HG02759 (cell line): Measurements from ENCODE around the gene VPS37D.
A peak's percentile ranks its signal among the peaks of the same experiment; 100 is the strongest.

Source experiments
- ATAC-seq: cut with Tn5 transposase; IDR thresholded peaks from one replicate; pipeline ENCODE4 v1.9.1; 2021; ENCODE audit warnings: mild to moderate bottlenecking, moderate library complexity; ENCODE audit not compliant: unreplicated experiment

VPS37D gene

DNA sequence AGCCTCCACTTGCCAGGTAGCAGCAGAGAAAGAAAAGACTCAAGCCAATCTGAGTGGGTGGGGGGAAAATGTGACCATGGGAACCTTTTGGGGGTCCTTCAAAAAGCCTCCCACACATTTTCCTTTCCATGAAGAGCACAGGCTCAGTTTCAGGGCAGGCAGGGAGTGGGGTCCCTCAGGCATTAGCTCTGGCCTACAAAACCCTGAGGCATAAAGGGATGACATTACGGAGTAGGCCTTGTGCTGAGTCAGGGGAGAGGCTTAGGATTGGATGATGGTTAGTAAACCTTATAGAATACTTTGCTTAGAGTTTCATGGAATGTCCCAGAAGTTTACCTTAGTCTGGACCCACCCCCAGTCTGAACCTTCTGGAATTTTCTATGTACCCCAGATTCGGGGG is 12.1 kb downstream of the VPS37D start:
- no peak for ATAC-seq

DNA sequence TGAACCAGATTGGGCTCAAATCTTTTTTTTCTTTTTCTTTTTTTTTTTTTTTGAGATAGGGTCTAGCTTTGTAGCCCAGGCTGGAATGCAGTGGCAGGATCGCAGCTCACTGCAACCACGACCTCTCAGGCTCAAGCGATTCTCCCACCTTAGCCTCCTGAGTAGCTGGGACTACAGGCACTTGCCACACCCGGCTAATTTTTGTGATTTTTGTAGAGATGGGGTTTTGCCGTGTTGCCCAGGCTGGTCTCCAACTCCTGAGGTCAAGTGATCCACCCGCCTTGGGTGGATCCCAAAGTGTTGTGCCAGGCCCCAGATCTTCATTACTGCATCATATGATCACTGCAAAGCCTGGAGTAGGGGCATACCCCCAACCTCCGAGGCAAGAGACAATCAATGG is 12.9 kb downstream of the VPS37D start:
- ATAC-seq: no peak

DNA sequence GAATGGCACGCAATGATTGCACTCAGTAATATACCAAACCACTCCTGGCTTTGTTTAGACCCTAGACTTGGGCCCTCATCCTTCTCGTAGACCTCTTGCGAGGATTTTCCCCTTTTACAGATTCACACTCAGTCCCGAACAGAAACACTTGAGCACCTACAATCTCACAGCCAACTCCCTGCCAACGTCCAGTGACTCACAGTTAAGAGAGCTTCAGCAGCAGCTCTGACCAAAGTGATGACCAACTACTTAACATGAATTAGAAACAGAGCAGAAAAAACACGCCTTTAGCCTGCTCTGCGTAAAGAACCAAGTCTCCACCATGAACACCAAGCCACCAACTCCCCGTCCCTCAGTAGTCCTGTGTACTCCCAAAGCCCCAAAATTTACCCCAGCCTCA is 13.4 kb downstream of the VPS37D start:
- no peak for ATAC-seq

DNA sequence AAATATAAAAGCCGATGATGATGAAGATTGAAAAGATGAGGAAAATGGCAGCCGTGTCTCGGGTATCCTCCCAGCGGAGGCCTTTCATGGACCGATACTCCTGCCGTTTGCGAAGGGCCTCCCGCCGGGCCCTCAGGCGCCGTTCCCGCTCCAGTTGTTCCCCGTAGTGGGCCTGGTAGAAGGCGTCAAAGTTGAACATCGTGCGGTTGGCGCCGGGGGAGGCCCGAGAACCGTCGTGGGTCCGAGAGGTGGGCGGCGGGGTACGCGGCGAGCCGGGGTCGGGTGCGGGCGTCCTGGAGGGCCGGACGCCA is 15.1 kb downstream of the VPS37D start:
- ATAC-seq: peak; percentile 15

DNA sequence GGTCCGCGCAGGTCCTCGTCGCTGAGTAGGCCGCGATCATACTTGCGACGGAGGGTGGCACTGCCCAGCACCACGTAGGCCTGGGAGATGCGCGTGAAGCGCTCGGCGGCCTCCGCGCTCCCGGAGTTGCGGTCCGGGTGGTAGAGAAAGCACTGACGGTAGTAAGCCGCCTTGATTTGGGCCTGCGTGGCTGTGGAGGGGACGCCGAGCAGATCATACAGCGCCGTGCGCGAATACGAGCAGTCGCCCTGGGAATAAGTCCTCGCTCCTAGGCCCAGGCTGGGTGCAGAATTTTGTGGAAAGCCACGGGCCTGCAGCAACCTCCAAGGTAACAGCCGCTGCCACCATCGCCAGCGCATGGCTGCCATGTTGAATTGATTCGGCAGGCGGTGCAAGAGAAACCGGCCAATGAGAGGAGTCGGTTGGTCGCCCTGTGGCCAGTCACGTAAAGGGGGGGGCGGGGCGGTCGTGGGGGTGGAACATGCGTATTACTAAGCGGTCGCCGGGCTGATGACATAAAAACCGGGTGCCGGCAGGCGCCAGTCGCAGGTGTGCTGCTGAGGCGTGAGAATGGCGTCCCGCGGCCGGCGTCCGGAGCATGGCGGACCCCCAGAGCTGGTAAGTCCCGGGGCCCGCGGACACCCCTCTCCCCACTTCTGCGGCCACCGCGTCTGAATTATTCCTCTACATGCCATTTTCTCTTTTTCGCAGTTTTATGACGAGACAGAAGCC is 15.6 kb downstream of the VPS37D start, which contains the start of the genes BUD23 and DNAJC30:
TSS of gene BUD23 (plus strand) at position 542 of the 732 bp plus-strand sequence. CDS start at position 571, 29 bp downstream.
TSS of gene DNAJC30 (minus strand) at position 398 of the 732 bp plus-strand sequence. CDS start at position 368, 30 bp downstream.
- peak; percentile 92 for ATAC-seq

DNA sequence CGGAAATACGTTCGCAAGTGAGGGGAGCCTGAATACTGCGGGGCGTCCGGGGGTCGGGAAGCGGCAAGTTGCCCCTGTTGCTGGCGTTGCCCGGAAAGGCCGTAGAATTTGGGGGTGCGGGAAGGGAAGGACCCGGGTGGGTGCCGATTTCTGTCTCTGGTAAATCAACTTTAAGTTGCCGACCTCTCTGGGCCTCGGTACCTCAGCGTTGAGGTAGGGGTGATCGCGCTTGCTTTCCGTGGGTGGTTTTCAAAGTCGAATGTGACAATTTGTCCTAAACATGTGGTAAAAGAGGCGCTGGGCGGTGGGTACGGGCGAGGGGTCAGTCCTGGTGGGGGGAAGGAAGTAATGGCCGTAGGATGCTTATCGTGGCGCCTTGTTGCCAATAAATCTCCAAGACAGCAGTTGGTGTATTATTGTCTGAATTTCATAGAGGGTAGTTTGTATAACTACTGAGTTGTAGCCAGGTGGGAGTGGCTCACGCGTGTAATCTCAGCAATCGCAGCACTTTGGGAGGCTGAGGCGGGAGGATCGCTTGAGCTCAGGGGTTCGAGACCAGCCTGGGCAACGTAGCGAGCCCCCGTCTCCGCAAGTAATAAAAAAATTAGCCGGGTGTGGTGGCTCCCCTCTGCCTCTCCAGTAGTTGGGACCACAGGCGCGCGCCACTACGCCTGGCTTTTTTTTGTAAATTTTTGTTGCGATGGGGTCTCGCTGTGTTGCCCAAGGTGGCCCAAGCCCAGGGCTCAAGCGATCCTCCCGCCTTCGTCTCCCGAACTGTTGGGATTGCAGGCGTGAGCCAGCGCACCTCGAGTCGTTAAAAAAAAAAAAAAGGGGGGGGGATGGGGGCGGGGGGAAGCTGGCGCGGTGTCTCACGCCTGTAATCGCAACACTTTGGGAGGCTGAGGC is 16.4 kb downstream of the VPS37D start:
- ATAC-seq: peak; percentile 14

DNA sequence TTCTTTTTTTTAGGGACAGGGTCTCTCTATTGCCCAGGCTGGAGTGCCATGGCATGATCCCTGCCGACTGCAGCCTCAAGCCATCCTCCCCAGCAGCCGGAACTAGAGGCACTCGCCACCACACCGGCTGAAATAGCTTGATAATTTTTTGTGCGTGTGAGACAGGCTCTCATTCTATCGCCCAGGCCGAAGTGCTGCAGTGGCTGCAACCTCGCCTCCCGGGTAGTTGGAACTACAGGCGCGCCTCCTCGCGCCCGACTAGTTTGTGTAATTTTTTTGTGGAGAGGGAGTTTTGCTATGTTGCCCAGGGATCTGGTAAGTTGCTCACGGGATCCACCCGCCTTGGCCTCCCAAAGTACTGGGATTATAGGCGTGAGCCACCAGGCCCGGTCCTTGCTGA is 17.7 kb downstream of the VPS37D start:
- no peak for ATAC-seq

DNA sequence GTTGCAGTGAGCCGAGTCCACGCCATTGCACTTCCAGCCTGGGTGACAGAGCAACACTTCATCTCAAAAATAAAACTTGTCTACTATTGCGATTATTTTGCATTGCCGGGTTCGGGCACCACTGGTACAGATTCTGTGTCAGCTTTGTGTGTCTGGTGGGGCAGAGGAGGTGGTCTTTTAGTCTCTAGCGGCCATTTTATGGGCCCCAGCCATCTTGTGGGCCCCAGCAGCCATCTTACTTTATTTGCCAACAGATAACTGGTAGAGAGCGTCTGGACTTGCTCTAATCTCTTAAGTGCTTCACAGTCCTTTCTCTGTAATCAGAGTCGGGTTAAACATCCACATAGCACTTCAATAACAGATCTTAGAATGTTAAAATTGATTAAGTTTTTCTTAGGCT is 20.7 kb downstream of the VPS37D start:
- ATAC-seq: no peak

DNA sequence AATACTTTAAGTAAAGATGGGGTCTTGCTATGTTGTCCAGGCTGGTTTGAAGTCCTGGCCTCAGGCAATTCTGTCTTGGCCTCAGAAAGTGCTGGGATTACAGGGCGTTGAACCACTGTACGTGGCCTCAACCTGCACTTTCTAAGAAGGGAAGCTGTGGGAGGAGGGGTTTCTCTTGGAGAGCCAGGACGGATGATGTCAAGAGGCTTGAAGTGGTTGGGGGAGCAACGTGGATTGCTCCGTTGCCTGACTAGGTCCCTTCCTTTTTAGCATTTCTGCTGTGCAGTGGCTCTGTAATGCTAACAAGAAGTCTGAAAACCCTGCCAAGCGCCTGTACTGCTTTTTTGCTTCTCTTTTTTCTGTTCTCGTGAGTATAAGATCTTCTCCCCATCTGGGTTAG is 23.0 kb downstream of the VPS37D start:
- no peak for ATAC-seq

DNA sequence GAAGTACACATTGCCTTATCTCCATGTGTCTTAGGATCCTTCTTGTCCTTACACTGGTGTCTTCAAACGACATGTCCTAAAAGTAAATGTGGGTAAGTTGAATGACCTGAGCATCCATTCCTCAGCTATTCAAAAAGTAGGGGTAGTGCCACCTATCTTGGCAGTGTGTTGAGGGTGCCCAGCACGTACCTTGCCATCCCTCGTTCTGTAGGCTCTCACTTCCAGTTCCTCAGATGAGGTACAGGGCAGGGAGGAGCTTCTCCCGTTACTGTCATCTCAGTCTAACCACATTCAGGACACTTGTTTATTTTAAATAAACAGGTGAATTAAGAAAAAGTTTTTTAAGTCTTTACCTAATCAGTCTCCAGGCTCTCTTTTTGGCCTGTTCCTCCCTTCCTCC is 28.7 kb downstream of the VPS37D start:
- ATAC-seq: no peak

DNA sequence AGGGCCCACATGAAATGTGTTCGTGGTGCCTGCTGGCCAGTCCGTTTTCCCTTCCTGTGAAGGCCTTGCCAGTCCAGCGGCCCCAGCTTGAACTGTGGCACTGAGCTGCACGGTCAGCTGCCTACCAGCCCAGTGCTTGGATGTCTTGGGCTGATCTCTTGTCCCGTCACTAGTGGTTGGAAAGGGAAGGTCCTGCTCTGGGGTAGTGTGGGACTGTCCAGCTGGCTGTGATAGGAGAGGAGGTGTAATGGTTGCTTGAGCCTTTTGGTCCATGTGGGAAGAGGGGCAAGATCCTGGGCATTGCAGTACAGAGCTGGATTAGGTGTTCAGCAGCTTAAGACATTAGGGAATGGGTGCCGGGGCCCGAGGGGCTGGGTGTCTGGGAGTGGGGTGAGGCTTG is 30.8 kb downstream of the VPS37D start:
- no peak for ATAC-seq

DNA sequence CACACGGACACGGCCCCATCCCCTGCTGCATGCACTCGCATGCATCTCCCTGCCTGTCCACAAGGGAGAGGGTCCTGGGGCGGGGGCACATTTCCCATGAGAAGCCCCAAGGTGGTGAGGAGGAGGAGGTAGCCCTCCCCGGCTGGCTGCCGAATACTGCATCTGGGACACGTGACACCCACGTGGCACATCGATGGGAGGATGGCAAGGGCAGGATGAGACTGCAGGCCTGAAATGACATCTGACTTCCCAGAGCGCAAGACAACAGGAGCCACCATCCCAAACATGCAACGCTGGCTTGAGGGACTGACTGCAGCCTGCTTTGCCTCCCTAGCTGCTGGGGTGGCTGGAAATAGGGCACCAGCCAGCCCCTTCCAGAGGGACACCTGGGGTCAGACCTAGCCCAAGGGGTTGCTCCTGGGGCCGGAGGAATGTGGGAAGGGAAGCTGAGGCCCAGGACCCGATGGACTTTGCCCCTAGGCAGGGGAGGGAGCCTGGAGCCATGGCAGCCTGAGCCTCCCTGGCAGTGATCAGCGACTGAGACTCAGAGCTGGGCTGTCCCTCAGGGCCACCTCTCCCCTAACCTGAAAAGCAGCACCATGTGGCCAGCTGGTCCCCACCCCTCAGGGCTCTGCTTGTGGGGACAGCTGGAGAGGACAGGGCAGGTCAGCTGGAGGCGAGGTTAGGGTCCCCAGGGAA is 31.9 kb downstream of the VPS37D start:
- ATAC-seq: no peak

DNA sequence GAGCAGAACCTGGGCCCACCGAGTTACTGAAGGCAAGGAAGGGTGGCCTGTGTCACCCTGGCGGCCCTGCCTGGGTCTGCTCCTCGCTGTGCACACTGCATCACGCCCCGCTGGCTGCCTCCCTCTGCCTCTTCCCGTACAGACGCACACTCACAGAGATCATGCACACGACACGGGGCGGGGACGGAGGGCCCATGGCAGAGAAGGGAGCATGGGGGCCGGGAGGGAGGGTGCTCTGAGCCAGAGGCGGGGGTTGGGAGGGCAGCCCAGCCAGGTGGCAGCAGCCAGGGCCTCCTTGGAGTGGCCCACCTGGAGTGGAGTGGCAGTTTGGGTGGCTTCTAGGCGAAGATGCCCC is 32.4 kb downstream of the VPS37D start:
- ATAC-seq: no peak

DNA sequence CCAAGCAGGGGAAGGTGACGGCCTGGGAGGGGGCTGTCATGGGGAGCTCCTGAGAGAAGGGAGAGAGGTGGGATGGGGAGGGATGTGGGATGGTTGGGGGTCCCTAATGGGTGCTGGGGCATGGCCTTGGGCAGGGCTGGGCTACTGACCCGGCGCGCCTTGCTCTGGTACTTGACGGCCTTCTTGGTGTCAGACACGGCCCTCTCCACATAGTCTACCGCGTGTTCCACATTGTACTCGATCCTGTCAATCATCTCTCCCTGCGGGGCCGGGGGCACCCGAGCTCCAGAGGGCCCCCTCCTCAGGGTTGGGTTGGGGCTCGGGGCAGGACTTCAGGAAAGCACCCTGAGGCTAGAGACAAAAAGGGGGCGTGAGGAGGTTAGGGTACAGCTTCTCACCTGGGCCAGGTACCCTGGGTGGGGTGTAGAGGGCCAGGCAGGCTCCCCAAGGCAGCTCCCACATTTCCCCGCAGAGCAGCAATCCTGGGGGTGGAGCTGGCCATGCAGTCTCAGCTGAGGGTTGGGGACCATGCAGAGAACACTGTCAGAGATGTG is 33.0 kb downstream of the VPS37D start:
- no peak for ATAC-seq

DNA sequence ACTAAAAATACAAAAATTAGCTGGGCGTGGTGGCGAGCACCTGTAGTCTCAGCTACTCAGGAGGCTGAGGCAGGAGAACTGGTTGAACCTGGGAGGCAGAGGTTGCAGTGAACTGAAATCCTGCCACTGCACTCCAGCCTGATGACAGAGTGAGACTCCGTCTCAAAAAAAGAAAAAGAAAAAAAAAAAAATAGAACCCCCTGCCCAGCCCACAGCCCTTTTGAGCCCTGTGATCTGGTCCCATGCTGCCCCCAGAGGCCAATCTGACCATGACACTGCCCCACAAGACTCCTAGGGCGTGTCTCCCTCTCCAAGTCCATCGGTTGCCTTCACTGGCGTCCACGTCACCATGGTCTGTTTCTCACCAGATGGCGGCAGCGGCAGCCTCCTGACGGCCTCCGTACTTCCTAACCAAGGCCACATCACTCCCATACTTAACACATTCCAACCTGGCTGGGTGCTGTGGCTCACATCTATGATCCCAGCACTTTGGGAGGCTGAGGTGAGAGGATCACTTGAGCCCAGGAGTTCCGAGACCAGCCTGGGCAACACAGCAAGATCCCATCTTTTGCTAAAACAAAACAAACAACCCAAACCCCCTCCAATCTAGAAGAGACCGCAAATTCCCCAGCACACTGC is 33.8 kb downstream of the VPS37D start:
- no peak for ATAC-seq

DNA sequence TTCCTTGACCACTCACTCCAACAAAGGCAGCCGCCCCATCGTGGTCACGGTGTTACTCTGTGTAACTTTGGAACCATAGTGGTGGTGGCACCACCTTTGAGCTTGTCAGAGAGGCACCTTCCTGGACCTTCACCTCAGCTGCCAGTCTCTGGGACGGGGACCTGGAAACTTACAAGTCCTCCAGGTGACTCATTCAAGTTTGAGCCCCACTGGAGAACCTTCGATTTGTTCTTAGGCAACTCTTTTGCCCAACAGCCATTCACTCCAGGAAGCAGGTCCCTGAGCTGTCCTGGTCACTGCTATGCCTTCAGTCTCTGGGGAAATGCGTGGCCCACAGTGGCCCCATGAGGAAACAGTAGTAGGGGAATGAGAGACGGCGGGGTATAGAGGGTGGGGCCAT is 34.6 kb downstream of the VPS37D start:
- no peak for ATAC-seq

DNA sequence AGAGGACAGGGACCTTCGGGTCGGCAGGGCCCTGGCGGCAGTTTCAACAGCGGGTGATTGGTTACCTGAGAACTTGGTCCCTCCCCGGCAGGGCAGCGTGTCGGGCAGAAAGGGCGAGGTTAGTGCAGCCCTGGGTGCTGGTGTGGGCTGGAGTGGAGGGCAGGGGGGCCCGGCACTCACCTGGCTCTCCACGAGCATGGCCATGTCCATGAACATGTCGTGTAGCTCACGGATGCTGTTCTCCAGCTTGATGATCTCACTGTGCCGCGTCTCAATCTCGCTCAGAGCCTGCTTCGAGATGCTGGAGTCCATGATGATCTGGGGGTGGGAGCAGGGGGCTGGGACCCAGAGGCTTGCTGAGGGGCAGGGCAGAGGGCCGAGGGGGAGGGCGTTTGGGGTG is 35.0 kb downstream of the VPS37D start:
- ATAC-seq: no peak

DNA sequence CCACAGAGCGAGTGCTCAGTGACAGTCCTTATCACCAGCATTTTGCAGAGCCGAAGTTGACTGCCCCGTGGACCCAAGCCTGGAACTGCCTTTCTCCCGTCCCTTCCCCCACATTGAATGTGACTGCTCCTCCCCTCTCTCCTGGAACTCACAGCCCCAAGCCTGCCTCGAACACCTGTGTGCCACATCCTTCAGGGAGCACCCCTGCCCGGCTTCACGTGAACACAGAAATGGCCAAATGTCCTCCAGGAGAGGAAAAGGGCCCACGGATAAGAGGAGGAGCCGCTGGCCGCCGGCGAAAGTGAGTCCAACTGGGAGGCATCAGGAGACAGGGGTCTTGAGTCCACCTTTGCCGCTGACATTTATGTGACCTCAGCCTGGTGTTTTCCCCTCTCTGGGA is 35.6 kb downstream of the VPS37D start:
- no peak for ATAC-seq

DNA sequence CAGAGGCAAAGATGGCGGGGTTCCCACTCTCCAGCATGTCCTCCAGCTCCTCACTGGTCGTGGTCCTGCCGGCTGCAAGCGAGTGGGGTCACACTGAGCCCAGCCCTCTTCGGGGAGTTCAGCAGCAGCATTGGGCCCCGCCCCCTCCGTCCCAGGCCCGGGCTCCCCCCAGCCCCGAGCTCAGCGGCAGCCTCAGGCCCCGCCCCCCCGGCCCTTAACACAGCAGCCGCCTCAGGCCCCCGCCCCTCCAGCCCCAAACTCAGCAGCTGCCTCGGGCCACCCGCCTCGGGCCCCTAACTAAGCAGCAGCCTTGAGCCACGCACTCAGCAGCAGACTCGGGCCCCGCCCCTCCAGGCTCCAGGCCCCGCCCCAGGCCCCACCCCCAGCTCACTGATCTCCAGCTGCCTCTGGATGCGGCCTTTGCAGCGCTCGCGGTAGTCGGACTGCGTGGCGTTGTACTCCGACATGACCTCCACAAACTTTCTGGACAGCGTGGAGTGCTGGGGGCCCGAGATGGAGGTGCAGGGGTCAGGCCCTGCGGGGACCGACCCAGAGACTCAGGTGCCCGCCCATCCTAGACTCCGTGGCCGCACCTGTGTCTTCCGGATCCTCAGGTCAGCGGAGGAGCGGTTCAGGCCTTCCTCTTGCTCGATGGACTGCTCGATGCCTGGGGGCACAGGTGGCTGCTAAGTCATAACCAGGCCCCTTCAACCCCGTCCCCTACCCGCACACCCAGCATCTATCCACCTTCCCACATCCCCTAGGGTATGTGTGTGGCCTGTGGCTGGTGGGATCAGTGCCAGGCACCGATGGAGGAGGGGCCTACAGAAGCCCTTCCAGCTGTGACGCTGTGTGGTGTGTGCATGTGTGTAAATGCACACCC is 36.4 kb downstream of the VPS37D start:
- ATAC-seq: no peak
